K562 (cell line): ENCODE measurements around the gene GATAD2B. TPM values are rescaled to one million over a fixed set of nuclear protein-coding genes. Genes with fewer than 3 reads are reported as not detected.

Experiments used
- HMG20A ChIP-seq: fragments of 450-650 bp; formaldehyde crosslinking; conservative IDR thresholded peaks from 2 replicates; pipeline ENCODE4 v1.4.0; 2020; ENCODE audit warnings: mild to moderate bottlenecking, mixed read lengths
- MAFK ChIP-seq: IDR thresholded peaks from 2 replicates; pipeline ENCODE4 v1.6.1; 2011; ENCODE audit warnings: low read length, improper control_type of control experiment
- SAP30 ChIP-seq: fragments of 200-600 bp; sonication (generic); IDR thresholded peaks from 2 replicates; pipeline ENCODE4 v1.6.1; 2012; ENCODE audit warnings: borderline replicate concordance, low read depth, mild to moderate bottlenecking, moderate library complexity, low read length, control low read depth, inconsistent platforms; ENCODE audit not compliant: insufficient read depth, poor library complexity, severe bottlenecking
- ZBED1 ChIP-seq: IDR thresholded peaks from 2 replicates; pipeline ENCODE4 v1.6.1; 2014
- ZBTB34 ChIP-seq: fragments of 250-450 bp; sonication (Bioruptor Pico); IDR thresholded peaks from 2 replicates; pipeline ENCODE4 v1.8.0; 2021; ENCODE audit warnings: mild to moderate bottlenecking, moderate library complexity
- polyA plus RNA-seq, 8 experiments: library from polyadenylated mRNA; depleted of rRNA in 4 of 8; stranded (reverse) in 5 of 8; unstranded in 3 of 8; fragments of >200 nt; fragmentation: Nextera tagmentation in 2 of 8; fragmentation: Illumina TruSeq in 1 of 8; extraction: Ambion mirVana in 2 of 8; extraction: Trizol in 1 of 8; gene quantifications; 2 replicates each; pipeline versions ENCODE4 v1.2.1 to v1.2.3, GENCODE V29; 2011 to 2014; ENCODE audit warnings: inconsistent platforms in 1 of 8, missing spikeins in 1 of 8
- total RNA-seq, 7 experiments: library from RNA; depleted of rRNA in 6 of 7; stranded (reverse); fragments of >200 nt in 6 of 7; fragmentation: Illumina TruSeq in 2 of 7; extraction: Trizol in 2 of 7; gene quantifications; 2 replicates each; pipeline versions ENCODE4 v1.2.1 to v1.2.3, GENCODE V29; 2011 to 2021; ENCODE audit warnings: low replicate concordance in 1 of 7
- TF ChIP-seq, protein P1 (sequence below), 2 experiments: fragments of 450-650 bp; IDR thresholded peaks; 2 replicates each; pipeline ENCODE4 v1.6.1; 2016; ENCODE audit warnings: mild to moderate bottlenecking in 2 of 2, borderline replicate concordance in 1 of 2, low read depth in 1 of 2, moderate library complexity in 1 of 2
- TF ChIP-seq, protein P2 (sequence below), 2 experiments: IDR thresholded peaks; 2 replicates each; pipeline ENCODE4 v1.6.1; 2012; ENCODE audit warnings: improper control_type of control experiment in 2 of 2, low read depth in 2 of 2, low read length in 2 of 2, borderline replicate concordance in 1 of 2
- TF ChIP-seq, protein P3 (sequence below): fragments of 250-450 bp; sonication (Bioruptor Pico); IDR thresholded peaks from 2 replicates; pipeline ENCODE4 v1.9.0; 2021; ENCODE audit warnings: mild to moderate bottlenecking
- TF ChIP-seq, protein P4 (sequence below): IDR thresholded peaks from 2 replicates; pipeline ENCODE4 v1.6.1; 2012; ENCODE audit warnings: low read depth, low read length, improper control_type of control experiment, borderline replicate concordance

Gene GATAD2B
- total and polyA plus RNA-seq, 9 of the 15 experiments (the other 6 are each of a cell fraction or from before 2014, with no cell fraction given) = 1.5 to 40.2 (median 4.9) TPM

- TF ChIP-seq, protein P1, sequence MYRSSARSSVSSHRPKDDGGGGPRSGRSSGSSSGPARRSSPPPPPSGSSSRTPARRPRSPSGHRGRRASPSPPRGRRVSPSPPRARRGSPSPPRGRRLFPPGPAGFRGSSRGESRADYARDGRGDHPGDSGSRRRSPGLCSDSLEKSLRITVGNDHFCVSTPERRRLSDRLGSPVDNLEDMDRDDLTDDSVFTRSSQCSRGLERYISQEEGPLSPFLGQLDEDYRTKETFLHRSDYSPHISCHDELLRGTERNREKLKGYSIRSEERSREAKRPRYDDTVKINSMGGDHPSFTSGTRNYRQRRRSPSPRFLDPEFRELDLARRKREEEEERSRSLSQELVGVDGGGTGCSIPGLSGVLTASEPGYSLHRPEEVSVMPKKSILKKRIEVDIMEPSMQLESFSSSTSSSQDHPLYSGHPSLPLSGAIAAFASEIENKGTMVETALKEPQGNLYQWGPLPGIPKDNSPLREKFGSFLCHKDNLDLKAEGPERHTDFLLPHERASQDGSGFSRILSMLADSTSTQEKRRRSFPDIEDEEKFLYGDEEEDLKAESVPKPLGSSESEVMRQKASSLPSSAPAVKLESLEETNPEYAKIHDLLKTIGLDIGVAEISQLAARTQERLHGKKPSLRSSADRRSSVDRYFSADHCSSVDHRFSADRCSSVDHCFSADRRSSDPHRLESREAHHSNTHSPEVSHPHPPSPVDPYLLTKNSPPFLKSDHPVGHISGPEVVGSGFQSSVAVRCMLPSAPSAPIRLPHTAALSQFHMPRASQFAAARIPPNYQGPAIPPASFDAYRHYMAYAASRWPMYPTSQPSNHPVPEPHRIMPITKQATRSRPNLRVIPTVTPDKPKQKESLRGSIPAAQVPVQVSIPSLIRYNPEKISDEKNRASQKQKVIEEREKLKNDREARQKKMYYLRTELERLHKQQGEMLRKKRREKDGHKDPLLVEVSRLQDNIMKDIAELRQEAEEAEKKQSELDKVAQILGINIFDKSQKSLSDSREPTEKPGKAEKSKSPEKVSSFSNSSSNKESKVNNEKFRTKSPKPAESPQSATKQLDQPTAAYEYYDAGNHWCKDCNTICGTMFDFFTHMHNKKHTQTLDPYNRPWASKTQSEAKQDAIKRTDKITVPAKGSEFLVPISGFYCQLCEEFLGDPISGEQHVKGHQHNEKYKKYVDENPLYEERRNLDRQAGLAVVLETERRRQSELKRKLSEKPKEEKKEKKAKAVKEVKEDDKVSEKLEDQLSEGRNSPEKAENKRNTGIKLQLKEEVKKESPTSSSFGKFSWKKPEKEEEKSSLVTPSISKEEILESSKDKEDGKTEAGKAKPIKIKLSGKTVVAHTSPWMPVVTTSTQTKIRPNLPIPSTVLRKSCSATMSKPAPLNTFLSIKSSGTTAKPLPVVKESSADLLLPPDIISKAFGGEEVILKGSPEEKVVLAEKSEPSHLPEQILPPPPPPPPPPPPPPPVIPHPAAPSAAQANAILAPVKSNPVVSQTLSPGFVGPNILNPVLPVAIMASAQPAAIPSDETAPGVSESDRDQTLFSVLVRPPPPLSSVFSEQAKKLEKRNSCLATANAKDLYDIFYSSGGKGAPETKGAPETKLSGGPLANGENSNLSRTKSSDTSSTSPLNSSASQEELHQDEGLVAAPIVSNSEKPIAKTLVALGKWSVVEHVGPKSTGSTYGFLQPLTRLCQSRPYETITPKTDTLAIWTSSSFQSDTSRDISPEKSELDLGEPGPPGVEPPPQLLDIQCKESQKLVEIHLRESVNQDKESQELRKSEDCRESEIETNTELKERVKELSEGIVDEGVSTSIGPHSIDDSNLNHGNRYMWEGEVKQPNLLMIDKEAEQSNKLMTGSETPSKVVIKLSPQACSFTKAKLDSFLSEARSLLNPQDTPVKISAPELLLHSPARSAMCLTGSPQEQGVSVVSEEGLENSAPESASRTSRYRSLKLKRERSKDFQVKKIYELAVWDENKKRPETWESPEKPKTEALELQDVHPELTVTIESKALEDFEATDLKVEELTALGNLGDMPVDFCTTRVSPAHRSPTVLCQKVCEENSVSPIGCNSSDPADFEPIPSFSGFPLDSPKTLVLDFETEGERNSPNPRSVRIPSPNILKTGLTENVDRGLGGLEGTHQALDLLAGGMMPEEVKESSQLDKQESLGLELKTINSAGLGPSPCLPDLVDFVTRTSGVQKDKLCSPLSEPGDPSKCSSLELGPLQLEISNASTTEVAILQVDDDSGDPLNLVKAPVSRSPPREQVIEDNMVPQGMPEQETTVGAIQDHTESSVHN (IDR thresholded peaks at IDR 0.05; ENCODE audit: borderline replicate concordance in 1 of 2, low read depth in 1 of 2) = no peak
- TF ChIP-seq ZBTB34 (CRISPR knock-in tag) (no peak), MAFK (no peak), HMG20A (CRISPR knock-in tag) (no peak), ZBED1 (no peak), SAP30 (peak; percentile 81)
- TF ChIP-seq, protein P2, sequence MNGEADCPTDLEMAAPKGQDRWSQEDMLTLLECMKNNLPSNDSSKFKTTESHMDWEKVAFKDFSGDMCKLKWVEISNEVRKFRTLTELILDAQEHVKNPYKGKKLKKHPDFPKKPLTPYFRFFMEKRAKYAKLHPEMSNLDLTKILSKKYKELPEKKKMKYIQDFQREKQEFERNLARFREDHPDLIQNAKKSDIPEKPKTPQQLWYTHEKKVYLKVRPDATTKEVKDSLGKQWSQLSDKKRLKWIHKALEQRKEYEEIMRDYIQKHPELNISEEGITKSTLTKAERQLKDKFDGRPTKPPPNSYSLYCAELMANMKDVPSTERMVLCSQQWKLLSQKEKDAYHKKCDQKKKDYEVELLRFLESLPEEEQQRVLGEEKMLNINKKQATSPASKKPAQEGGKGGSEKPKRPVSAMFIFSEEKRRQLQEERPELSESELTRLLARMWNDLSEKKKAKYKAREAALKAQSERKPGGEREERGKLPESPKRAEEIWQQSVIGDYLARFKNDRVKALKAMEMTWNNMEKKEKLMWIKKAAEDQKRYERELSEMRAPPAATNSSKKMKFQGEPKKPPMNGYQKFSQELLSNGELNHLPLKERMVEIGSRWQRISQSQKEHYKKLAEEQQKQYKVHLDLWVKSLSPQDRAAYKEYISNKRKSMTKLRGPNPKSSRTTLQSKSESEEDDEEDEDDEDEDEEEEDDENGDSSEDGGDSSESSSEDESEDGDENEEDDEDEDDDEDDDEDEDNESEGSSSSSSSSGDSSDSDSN (IDR thresholded peaks at IDR 0.05; ENCODE audit: borderline replicate concordance in 1 of 2, low read depth in 2 of 2, low read length in 2 of 2) = peak in 1 of 2 experiments; percentile 72; a peak in 2 of 4 replicates
- TF ChIP-seq, protein P3, sequence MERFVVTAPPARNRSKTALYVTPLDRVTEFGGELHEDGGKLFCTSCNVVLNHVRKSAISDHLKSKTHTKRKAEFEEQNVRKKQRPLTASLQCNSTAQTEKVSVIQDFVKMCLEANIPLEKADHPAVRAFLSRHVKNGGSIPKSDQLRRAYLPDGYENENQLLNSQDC (CRISPR knock-in tag) = no peak
- TF ChIP-seq, protein P4, sequence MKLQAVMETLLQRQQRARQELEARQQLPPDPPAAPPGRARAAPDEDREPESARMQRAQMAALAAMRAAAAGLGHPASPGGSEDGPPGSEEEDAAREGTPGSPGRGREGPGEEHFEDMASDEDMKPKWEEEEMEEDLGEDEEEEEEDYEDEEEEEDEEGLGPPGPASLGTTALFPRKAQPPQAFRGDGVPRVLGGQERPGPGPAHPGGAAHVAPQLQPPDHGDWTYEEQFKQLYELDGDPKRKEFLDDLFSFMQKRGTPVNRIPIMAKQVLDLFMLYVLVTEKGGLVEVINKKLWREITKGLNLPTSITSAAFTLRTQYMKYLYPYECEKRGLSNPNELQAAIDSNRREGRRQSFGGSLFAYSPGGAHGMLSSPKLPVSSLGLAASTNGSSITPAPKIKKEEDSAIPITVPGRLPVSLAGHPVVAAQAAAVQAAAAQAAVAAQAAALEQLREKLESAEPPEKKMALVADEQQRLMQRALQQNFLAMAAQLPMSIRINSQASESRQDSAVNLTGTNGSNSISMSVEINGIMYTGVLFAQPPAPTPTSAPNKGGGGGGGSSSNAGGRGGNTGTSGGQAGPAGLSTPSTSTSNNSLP = no peak
Observed at GRCh38 chr1:153945795-153946621, 23.2 kb upstream of the GATAD2B start (continued).
